HCT116 (cell line): ENCODE measurements around the gene OPCML.

Experiments
- CTCF ChIP-seq, 3 experiments: fragments of 200-600 bp in 1 of 3; sonication (generic) in 1 of 3; IDR thresholded peaks in 2 of 3; conservative IDR thresholded peaks in 1 of 3; 2 replicates each; pipeline ENCODE4 v1.5.1; 2012 to 2017; ENCODE audit warnings: low read depth in 2 of 3, low read length in 2 of 3, antibody characterized with exemption in 1 of 3, borderline replicate concordance in 1 of 3, control low read depth in 1 of 3, mild to moderate bottlenecking in 1 of 3, mixed read lengths in 1 of 3, mixed run types in 1 of 3, moderate library complexity in 1 of 3; ENCODE audit not compliant: insufficient read depth in 1 of 3
- EZH2 ChIP-seq: fragments of 200-600 bp; sonication (generic); IDR thresholded peaks from 2 replicates; pipeline ENCODE4 v1.6.1; 2017; ENCODE audit warnings: antibody characterized with exemption, mixed run types
- POLR2A ChIP-seq: IDR thresholded peaks from 2 replicates; pipeline ENCODE4 v1.7.0; 2011; ENCODE audit warnings: borderline replicate concordance; ENCODE audit not compliant: insufficient read depth, insufficient read length; ENCODE audit errors: extremely low read depth
- POLR2AphosphoS5 ChIP-seq: IDR thresholded peaks from 2 replicates; pipeline ENCODE4 v1.6.1; 2011; ENCODE audit warnings: mild to moderate bottlenecking, low read depth, low read length, moderate library complexity
- RAD21 ChIP-seq: IDR thresholded peaks from 2 replicates; pipeline ENCODE4 v1.6.1; 2012; ENCODE audit warnings: low read depth, mild to moderate bottlenecking
- SIN3A ChIP-seq: IDR thresholded peaks from 2 replicates; pipeline ENCODE4 v1.6.1; 2012; ENCODE audit warnings: low read depth
- TCF7L2 ChIP-seq: IDR thresholded peaks from 2 replicates; pipeline ENCODE4 v1.7.0; 2011; ENCODE audit warnings: borderline replicate concordance, inconsistent platforms; ENCODE audit not compliant: insufficient read depth, insufficient read length; ENCODE audit errors: extremely low read depth
- YY1 ChIP-seq: IDR thresholded peaks from 2 replicates; pipeline ENCODE4 v1.6.1; 2011; ENCODE audit warnings: low read length, low read depth, moderate library complexity, mild to moderate bottlenecking; ENCODE audit not compliant: insufficient replicate concordance; ENCODE audit errors: extremely low read depth

GRCh38 chr11:133166662-133167061, 365.6 kb downstream of the OPCML start:
- TF ChIP-seq CTCF (IDR thresholded peaks at IDR 0.05 in 2 of 3, conservative IDR thresholded peaks at IDR 0.05 in 1 of 3; ENCODE audit: borderline replicate concordance in 1 of 3, insufficient read depth in 1 of 3, low read depth in 2 of 3, low read length in 2 of 3) (no peak), POLR2A (no peak), POLR2AphosphoS5 (no peak), SIN3A (no peak), TCF7L2 (no peak), RAD21 (no peak), YY1 (no peak), EZH2 (no peak)
